C4-2B (cell line): ENCODE measurements around the gene RSPO3.

Experiments used
- ZFX ChIP-seq: fragments of 450-650 bp; IDR thresholded peaks from 2 replicates; pipeline ENCODE4 v1.6.1; 2017
- TF ChIP-seq, protein P1 (sequence below): fragments of 450-650 bp; conservative IDR thresholded peaks from 2 replicates; pipeline ENCODE4 v1.5.1; 2017; ENCODE audit warnings: mild to moderate bottlenecking

DNA sequence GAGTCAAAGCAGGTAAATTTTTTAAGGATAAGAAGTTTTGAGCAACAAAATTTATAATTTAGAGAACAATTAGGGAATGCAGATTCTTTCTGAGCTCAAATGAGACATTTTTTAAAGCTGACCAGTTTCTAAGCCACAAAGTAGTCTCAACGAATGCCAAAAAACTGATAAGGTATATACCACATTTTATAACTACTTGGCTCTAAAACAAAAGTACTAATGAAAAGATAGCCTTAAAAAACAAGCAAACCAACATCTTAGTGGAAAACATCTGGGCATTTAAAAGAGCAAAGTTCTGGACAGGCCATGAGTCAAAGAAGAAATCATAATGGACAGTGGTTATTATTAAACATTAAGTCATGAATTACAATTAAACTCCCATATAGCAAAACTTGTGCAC is 125.0 kb downstream of the RSPO3 start:
- TF ChIP-seq, protein P1, sequence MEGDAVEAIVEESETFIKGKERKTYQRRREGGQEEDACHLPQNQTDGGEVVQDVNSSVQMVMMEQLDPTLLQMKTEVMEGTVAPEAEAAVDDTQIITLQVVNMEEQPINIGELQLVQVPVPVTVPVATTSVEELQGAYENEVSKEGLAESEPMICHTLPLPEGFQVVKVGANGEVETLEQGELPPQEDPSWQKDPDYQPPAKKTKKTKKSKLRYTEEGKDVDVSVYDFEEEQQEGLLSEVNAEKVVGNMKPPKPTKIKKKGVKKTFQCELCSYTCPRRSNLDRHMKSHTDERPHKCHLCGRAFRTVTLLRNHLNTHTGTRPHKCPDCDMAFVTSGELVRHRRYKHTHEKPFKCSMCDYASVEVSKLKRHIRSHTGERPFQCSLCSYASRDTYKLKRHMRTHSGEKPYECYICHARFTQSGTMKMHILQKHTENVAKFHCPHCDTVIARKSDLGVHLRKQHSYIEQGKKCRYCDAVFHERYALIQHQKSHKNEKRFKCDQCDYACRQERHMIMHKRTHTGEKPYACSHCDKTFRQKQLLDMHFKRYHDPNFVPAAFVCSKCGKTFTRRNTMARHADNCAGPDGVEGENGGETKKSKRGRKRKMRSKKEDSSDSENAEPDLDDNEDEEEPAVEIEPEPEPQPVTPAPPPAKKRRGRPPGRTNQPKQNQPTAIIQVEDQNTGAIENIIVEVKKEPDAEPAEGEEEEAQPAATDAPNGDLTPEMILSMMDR, result no peak
- TF ChIP-seq ZFX, result no peak
